Measurements from ENCODE around the gene PNLIPRP1.

Gene PNLIPRP1

GRCh38 chr10:116621476-116621875 is 30.7 kb downstream of the PNLIPRP1 start:
- H3K4me3 ChIP-seq (ENCODE audit: insufficient read depth, low read length, poor library complexity, severe bottlenecking), result no peak overlapping the region
- H2AFZ ChIP-seq (ENCODE audit: low read depth, low read length, severe bottlenecking), result no peak overlapping the region
- no peaks in the 10 kb centered on the region for H4K20me1 ChIP-seq (ENCODE audit: low read depth, low read length)
- no peaks in the 10 kb centered on the region for H3K79me2 ChIP-seq (ENCODE audit: insufficient read depth, low read length)
- H3K27me3 ChIP-seq (ENCODE audit: low read length), result no peaks in the 10 kb centered on the region
- no peaks in the 10 kb centered on the region for H3K36me3 ChIP-seq (ENCODE audit: low read length)
- no peaks in the 10 kb centered on the region for H3F3A ChIP-seq (ENCODE audit: insufficient read depth)
- H3K4me2 ChIP-seq (ENCODE audit: low read depth, low read length, poor library complexity, severe bottlenecking), result no peak overlapping the region
- H3K9me2 ChIP-seq (replicated peaks; ENCODE audit: insufficient read depth, low read length), result no peaks in the 10 kb centered on the region
- H3K9me3 ChIP-seq (ENCODE audit: insufficient read depth, low read length), result no peaks in the 10 kb centered on the region
- TF ChIP-seq, protein P1, sequence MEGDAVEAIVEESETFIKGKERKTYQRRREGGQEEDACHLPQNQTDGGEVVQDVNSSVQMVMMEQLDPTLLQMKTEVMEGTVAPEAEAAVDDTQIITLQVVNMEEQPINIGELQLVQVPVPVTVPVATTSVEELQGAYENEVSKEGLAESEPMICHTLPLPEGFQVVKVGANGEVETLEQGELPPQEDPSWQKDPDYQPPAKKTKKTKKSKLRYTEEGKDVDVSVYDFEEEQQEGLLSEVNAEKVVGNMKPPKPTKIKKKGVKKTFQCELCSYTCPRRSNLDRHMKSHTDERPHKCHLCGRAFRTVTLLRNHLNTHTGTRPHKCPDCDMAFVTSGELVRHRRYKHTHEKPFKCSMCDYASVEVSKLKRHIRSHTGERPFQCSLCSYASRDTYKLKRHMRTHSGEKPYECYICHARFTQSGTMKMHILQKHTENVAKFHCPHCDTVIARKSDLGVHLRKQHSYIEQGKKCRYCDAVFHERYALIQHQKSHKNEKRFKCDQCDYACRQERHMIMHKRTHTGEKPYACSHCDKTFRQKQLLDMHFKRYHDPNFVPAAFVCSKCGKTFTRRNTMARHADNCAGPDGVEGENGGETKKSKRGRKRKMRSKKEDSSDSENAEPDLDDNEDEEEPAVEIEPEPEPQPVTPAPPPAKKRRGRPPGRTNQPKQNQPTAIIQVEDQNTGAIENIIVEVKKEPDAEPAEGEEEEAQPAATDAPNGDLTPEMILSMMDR (IDR thresholded peaks at IDR 0.05; ENCODE audit: insufficient read depth, low read length, poor library complexity, severe bottlenecking), result no peak
- no peak for TF ChIP-seq EZH2phosphoT487 (conservative IDR thresholded peaks at IDR 0.05; ENCODE audit: low read length)
- H3K27ac ChIP-seq (ENCODE audit: low read depth, low read length), result no peak overlapping the region
- no peak overlapping the region for H3K9ac ChIP-seq (ENCODE audit: low read length)

DNA sequence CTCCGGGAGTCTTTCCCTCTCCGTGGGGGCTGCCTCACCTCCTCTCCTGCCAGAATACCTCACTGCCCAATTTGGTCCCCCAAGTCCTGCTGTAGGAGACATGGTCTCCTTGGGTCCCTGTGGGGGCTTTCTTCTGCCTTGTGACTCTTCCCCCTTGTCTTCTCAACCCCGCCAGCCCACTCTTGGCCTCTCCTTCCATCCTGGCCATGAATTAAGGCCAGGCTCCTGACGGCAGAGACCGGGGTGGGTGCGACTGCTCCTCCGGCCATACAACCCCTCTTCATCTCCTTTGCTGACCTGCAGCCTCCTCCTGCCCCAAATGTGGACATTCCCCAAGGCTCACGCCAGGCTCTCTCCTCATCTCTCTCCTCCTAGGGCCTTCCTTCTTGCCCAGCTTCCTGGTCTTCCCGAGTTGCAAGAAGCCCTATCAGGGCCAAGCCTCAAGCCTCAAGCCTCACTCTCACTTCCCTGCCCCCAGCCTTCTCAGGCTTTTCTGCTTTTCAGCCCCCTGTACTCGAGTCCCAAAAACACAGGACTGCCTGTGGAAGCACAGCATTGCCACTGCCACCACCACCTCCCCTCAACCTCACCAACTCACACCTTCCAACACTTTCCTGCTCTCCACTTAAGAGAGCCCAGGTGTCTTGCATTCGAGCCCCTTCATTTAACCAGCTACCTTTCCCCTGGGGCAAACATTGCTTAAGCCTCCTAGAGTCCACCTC is 31.3 kb downstream of the PNLIPRP1 start:
- Histone ChIP-seq H3K4me2 (ENCODE audit: low read depth, low read length, poor library complexity, severe bottlenecking) (no peak overlapping the region), H2AFZ (ENCODE audit: low read depth, low read length, severe bottlenecking) (no peak overlapping the region), H3K9ac (ENCODE audit: low read length) (no peak overlapping the region), H3K9me3 (ENCODE audit: insufficient read depth, low read length) (no peaks in the 10 kb centered on the region), H3K27me3 (ENCODE audit: low read length) (no peaks in the 10 kb centered on the region), H3K9me2 (replicated peaks; ENCODE audit: insufficient read depth, low read length) (no peaks in the 10 kb centered on the region), H3K27ac (ENCODE audit: low read depth, low read length) (no peak overlapping the region), H4K20me1 (ENCODE audit: low read depth, low read length) (no peaks in the 10 kb centered on the region), H3K4me3 (ENCODE audit: insufficient read depth, low read length, poor library complexity, severe bottlenecking) (no peak overlapping the region), H3K79me2 (ENCODE audit: insufficient read depth, low read length) (no peaks in the 10 kb centered on the region), H3K36me3 (ENCODE audit: low read length) (no peaks in the 10 kb centered on the region), H3F3A (ENCODE audit: insufficient read depth) (no peaks in the 10 kb centered on the region)
- TF ChIP-seq, protein P1 (IDR thresholded peaks at IDR 0.05; ENCODE audit: insufficient read depth, low read length, poor library complexity, severe bottlenecking), result no peak
- no peak for TF ChIP-seq EZH2phosphoT487 (conservative IDR thresholded peaks at IDR 0.05; ENCODE audit: low read length)

- Histone ChIP-seq H3K27ac (ENCODE audit: low read depth, low read length) (no peak overlapping the region), H3K4me2 (ENCODE audit: low read depth, low read length, poor library complexity, severe bottlenecking) (no peak overlapping the region), H3K36me3 (ENCODE audit: low read length) (no peaks in the 10 kb centered on the region), H3K27me3 (ENCODE audit: low read length) (no peaks in the 10 kb centered on the region), H3K9me3 (ENCODE audit: insufficient read depth, low read length) (no peaks in the 10 kb centered on the region), H3K9ac (ENCODE audit: low read length) (no peak overlapping the region), H3F3A (ENCODE audit: insufficient read depth) (no peaks in the 10 kb centered on the region), H4K20me1 (ENCODE audit: low read depth, low read length) (no peaks in the 10 kb centered on the region), H2AFZ (ENCODE audit: low read depth, low read length, severe bottlenecking) (no peak overlapping the region), H3K79me2 (ENCODE audit: insufficient read depth, low read length) (no peaks in the 10 kb centered on the region), H3K4me3 (ENCODE audit: insufficient read depth, low read length, poor library complexity, severe bottlenecking) (no peak overlapping the region), H3K9me2 (replicated peaks; ENCODE audit: insufficient read depth, low read length) (no peaks in the 10 kb centered on the region)
- TF ChIP-seq, protein P1 (IDR thresholded peaks at IDR 0.05; ENCODE audit: insufficient read depth, low read length, poor library complexity, severe bottlenecking), result no peak
- TF ChIP-seq EZH2phosphoT487 (conservative IDR thresholded peaks at IDR 0.05; ENCODE audit: low read length), result no peak
Observed at GRCh38 chr10:116625845-116626244, 35.1 kb downstream of the PNLIPRP1 start.

All from SU-DHL-6 (cell line).